MM.1S (cell line): ENCODE results near the gene MAGOH.

Experiments
- DNase-seq: peaks from one replicate; pipeline ENCODE4 v3.0.0-alpha.2; 2015
- H2AFZ ChIP-seq: fragments of 300-600 bp; sonication (generic); 2 replicates; pipeline ENCODE4 v1.6.0; 2016; ENCODE audit warnings: antibody characterized with exemption, low read length
- H3F3A ChIP-seq: fragments of 300-600 bp; sonication (generic); 2 replicates; pipeline ENCODE4 v1.6.1; 2016; ENCODE audit warnings: mild to moderate bottlenecking, antibody characterized with exemption, low read length, moderate library complexity, mixed read lengths; ENCODE audit not compliant: insufficient read depth
- H3K27ac ChIP-seq: fragments of 300-600 bp; sonication (generic); 2 replicates; pipeline ENCODE4 v1.5.1; 2016; ENCODE audit warnings: mild to moderate bottlenecking, low read length
- H3K27me3 ChIP-seq: fragments of 300-600 bp; sonication (generic); replicated peaks from 2 replicates; pipeline ENCODE4 v1.6.0; 2016; ENCODE audit warnings: low read length; ENCODE audit not compliant: insufficient read depth
- H3K36me3 ChIP-seq: fragments of 300-600 bp; sonication (generic); replicated peaks from 2 replicates; pipeline ENCODE4 v1.6.1; 2016; ENCODE audit warnings: mild to moderate bottlenecking, low read length, mixed read lengths; ENCODE audit not compliant: insufficient read depth
- H3K4me1 ChIP-seq: fragments of 300-600 bp; sonication (generic); 2 replicates; pipeline ENCODE4 v1.6.1; 2016; ENCODE audit warnings: low read length, mixed read lengths
- H3K4me2 ChIP-seq: fragments of 300-600 bp; sonication (generic); 2 replicates; pipeline ENCODE4 v1.6.0; 2016; ENCODE audit warnings: low read depth, low read length
- H3K4me3 ChIP-seq: fragments of 300-600 bp; sonication (generic); 2 replicates; pipeline ENCODE4 v1.5.1; 2016; ENCODE audit warnings: low read length, mixed read lengths
- H3K79me2 ChIP-seq: fragments of 300-600 bp; sonication (generic); 2 replicates; pipeline ENCODE4 v1.6.1; 2016; ENCODE audit warnings: mixed run types, low read length, mixed read lengths
- H3K9ac ChIP-seq: fragments of 300-600 bp; sonication (generic); 2 replicates; pipeline ENCODE4 v1.6.1; 2016; ENCODE audit warnings: low read length, mixed read lengths
- H3K9me2 ChIP-seq: fragments of 300-600 bp; sonication (generic); replicated peaks from 2 replicates; pipeline ENCODE4 v1.6.1; 2016; ENCODE audit warnings: mild to moderate bottlenecking, low read length, mixed read lengths; ENCODE audit not compliant: insufficient read depth
- H3K9me3 ChIP-seq: fragments of 300-600 bp; sonication (generic); replicated peaks from 2 replicates; pipeline ENCODE4 v1.6.1; 2016; ENCODE audit warnings: mild to moderate bottlenecking, low read length, mixed read lengths; ENCODE audit not compliant: insufficient read depth
- H4K20me1 ChIP-seq: fragments of 300-600 bp; sonication (generic); 2 replicates; pipeline ENCODE4 v1.6.1; 2016; ENCODE audit warnings: mild to moderate bottlenecking, low read length, moderate library complexity, mixed read lengths; ENCODE audit not compliant: insufficient read depth
- EZH2 ChIP-seq: fragments of 300-600 bp; sonication (generic); optimal IDR thresholded peaks from 2 replicates; pipeline ENCODE3; 2017; ENCODE audit warnings: low read depth, mild to moderate bottlenecking, antibody characterized with exemption, low read length, mixed read lengths
- EZH2phosphoT487 ChIP-seq: fragments of 300-600 bp; sonication (generic); IDR thresholded peaks from 2 replicates; pipeline ENCODE4 v1.6.1; 2018; ENCODE audit warnings: antibody characterized with exemption, low read length
- TF ChIP-seq, protein P1 (sequence below): fragments of 300-600 bp; sonication (generic); IDR thresholded peaks from 2 replicates; pipeline ENCODE4 v1.5.1; 2016; ENCODE audit warnings: antibody characterized with exemption, low read length, mixed read lengths

MAGOH gene

DNA sequence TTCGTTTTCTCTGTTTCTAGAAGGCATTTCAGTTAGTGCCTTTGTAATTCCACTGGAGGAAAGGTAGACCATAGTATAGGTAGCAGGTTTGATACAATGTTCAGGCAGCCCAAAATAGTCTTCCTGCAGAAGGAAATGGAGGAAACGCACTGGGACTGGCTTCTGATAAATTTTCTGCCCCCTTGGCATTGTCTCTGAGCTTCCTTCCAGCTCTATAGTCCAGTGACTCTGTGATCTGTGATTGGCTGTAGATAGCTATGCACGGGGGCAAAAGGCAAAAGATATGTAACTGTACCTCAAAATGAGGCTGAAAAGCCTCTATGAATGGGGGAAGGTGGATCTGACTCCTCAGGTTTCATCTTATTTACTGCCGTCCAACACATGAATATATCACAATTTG is 5.8 kb upstream of the MAGOH start:
- peaks cover 12% of the 10 kb centered on the region; the same call in 1 of the 2 replicates for H3K36me3 ChIP-seq
- H3K79me2 ChIP-seq = no peaks in the 10 kb centered on the region
- no peak for TF ChIP-seq EZH2
- TF ChIP-seq, protein P1, sequence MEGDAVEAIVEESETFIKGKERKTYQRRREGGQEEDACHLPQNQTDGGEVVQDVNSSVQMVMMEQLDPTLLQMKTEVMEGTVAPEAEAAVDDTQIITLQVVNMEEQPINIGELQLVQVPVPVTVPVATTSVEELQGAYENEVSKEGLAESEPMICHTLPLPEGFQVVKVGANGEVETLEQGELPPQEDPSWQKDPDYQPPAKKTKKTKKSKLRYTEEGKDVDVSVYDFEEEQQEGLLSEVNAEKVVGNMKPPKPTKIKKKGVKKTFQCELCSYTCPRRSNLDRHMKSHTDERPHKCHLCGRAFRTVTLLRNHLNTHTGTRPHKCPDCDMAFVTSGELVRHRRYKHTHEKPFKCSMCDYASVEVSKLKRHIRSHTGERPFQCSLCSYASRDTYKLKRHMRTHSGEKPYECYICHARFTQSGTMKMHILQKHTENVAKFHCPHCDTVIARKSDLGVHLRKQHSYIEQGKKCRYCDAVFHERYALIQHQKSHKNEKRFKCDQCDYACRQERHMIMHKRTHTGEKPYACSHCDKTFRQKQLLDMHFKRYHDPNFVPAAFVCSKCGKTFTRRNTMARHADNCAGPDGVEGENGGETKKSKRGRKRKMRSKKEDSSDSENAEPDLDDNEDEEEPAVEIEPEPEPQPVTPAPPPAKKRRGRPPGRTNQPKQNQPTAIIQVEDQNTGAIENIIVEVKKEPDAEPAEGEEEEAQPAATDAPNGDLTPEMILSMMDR = no peak
- no peak for TF ChIP-seq EZH2phosphoT487
- H4K20me1 ChIP-seq = no peaks in the 10 kb centered on the region
- H3K27ac ChIP-seq = no peak overlapping the region
- H3K4me2 ChIP-seq = no peak overlapping the region
- no peak overlapping the region for H3K9ac ChIP-seq
- no peak for DNase-seq
- H3K4me1 ChIP-seq = peaks cover 6% of the 10 kb centered on the region
- no peaks in the 10 kb centered on the region for H3K9me2 ChIP-seq
- H3K9me3 ChIP-seq = no peaks in the 10 kb centered on the region
- no peak overlapping the region for H2AFZ ChIP-seq
- peaks cover 2% of the 10 kb centered on the region for H3F3A ChIP-seq
- no peak overlapping the region for H3K4me3 ChIP-seq
- no peaks in the 10 kb centered on the region for H3K27me3 ChIP-seq

DNA sequence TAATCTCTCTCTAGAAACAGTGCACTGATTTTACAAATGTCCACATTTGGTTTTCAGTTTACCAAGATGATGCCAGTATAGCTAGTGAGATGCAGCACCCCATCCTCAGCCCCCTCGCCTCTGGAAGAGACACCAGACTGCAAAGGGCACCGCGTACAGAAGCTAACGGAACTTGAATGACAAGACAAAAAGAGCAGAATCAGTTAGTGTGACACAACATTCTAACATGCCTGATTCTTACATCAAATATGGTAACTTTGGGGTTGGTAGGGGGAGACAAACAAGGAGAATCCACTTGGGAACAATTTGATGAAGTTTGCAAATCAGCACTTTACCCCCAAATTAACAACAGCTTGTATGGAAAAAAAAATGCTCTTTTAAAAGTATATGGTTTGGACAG is 4.1 kb upstream of the MAGOH start:
- Histone ChIP-seq H3K27ac (no peak overlapping the region), H4K20me1 (no peaks in the 10 kb centered on the region), H2AFZ (no peak overlapping the region), H3F3A (peaks cover 8% of the 10 kb centered on the region), H3K9me3 (no peaks in the 10 kb centered on the region), H3K9me2 (no peaks in the 10 kb centered on the region), H3K9ac (no peak overlapping the region), H3K79me2 (peaks cover 10% of the 10 kb centered on the region), H3K36me3 (peaks cover 12% of the 10 kb centered on the region; the same call in 1 of the 2 replicates), H3K27me3 (no peaks in the 10 kb centered on the region), H3K4me3 (no peak overlapping the region), H3K4me1 (peaks cover 10% of the 10 kb centered on the region), H3K4me2 (no peak overlapping the region)
- TF ChIP-seq EZH2 (no peak), EZH2phosphoT487 (no peak)
- TF ChIP-seq, protein P1 = no peak
- DNase-seq = no peak

DNA sequence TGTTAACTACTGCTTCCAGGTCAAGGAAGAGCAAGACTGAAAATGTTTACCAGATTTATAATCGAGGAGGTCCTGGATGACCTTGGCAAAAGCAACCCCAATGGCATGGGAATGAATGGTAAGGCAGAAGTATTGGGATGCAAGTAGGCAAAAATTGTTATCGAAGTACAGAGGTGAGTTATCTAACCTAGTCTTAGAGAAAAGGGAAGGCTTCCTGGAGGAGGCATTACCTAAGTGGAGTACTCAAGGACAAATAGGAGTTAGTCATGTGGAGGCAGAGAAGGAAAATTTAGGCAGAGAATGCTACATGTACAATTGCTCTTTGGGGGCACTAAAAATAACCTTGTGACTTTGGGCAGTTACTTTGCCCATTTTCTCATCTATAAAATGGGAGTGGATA is 3.5 kb upstream of the MAGOH start:
- H3K9me3 ChIP-seq = no peaks in the 10 kb centered on the region
- H3K9ac ChIP-seq = no peak overlapping the region
- no peaks in the 10 kb centered on the region for H4K20me1 ChIP-seq
- H3K79me2 ChIP-seq = peaks cover 15% of the 10 kb centered on the region
- no peak overlapping the region for H3K4me2 ChIP-seq
- no peak overlapping the region for H3K27ac ChIP-seq
- H3F3A ChIP-seq = peaks cover 8% of the 10 kb centered on the region
- TF ChIP-seq EZH2phosphoT487 (no peak), EZH2 (no peak)
- TF ChIP-seq, protein P1 = no peak
- peaks cover 11% of the 10 kb centered on the region; the same call in 1 of the 2 replicates for H3K36me3 ChIP-seq
- H3K4me3 ChIP-seq = no peak overlapping the region
- no peak overlapping the region for H2AFZ ChIP-seq
- no peak for DNase-seq
- H3K9me2 ChIP-seq = no peaks in the 10 kb centered on the region
- H3K4me1 ChIP-seq = peaks cover 8% of the 10 kb centered on the region
- no peaks in the 10 kb centered on the region for H3K27me3 ChIP-seq
